CD8-positive, alpha-beta memory T cell (primary cell): ENCODE results near the gene PERM1. TPM values are rescaled to one million over a fixed set of nuclear protein-coding genes. Genes with fewer than 3 reads are reported as not detected.
A peak's percentile ranks its signal among the peaks of the same experiment; 100 is the strongest.

Source experiments
- CTCF ChIA-PET: fragments of 350-600 bp; sonication (Branson Sonifier 250); formaldehyde crosslinking; loops from one replicate; lab custom pipeline; 2021; ENCODE audit warnings: antibody characterized with exemption; lab: Charles Lee
- POLR2A ChIA-PET: fragments of 350-600 bp; sonication (Branson Sonifier 250); formaldehyde crosslinking; loops from one replicate; lab custom pipeline; 2021; ENCODE audit warnings: antibody characterized with exemption; lab: Charles Lee
- DNase-seq, 5 donors: peaks; one replicate each; pipeline versions ENCODE4 v3.0.0 to v3.0.0-alpha.2; 2020 to 2022; ENCODE audit warnings: mixed read lengths in 1 of 5
- H3K27ac ChIP-seq: one replicate; pipeline ENCODE4 v1.7.0; 2013; ENCODE audit warnings: low read depth, mild to moderate bottlenecking, low read length, moderate library complexity
- H3K27me3 ChIP-seq: 2 replicates; pipeline ENCODE4 v1.7.0; 2013; ENCODE audit warnings: low read length, mild to moderate bottlenecking; ENCODE audit not compliant: insufficient read depth, poor library complexity, severe bottlenecking
- H3K36me3 ChIP-seq: 2 replicates; pipeline ENCODE4 v1.7.0; 2013; ENCODE audit warnings: mild to moderate bottlenecking, low read length, moderate library complexity; ENCODE audit not compliant: insufficient read depth
- H3K4me1 ChIP-seq: 2 replicates; pipeline ENCODE4 v1.7.0; 2013; ENCODE audit warnings: mild to moderate bottlenecking, low read length, moderate library complexity; ENCODE audit not compliant: insufficient read depth
- H3K4me3 ChIP-seq: 2 replicates; pipeline ENCODE4 v1.7.0; 2013; ENCODE audit warnings: mild to moderate bottlenecking, low read length
- H3K9me3 ChIP-seq: 2 replicates; pipeline ENCODE4 v1.7.0; 2013; ENCODE audit warnings: mild to moderate bottlenecking, low read length
- H3K27ac Mint-ChIP-seq, 8 donors: one replicate each; pipeline ENCODE4 v1.8.0; 2020 to 2021; ENCODE audit warnings: mixed read lengths in 8 of 8, mild to moderate bottlenecking in 6 of 8, inconsistent platforms in 3 of 8, moderate library complexity in 3 of 8
- H3K27me3 Mint-ChIP-seq, 2 donors: one replicate each; pipeline ENCODE4 v1.8.0; 2020 to 2021; ENCODE audit warnings: mixed read lengths in 2 of 2, mild to moderate bottlenecking in 1 of 2, moderate library complexity in 1 of 2
- H3K36me3 Mint-ChIP-seq, 3 donors: one replicate each; pipeline ENCODE4 v1.8.0; 2020 to 2021; ENCODE audit warnings: mixed read lengths in 3 of 3, inconsistent platforms in 1 of 3, mild to moderate bottlenecking in 1 of 3
- H3K4me1 Mint-ChIP-seq, 3 donors: one replicate each; pipeline ENCODE4 v1.8.0; 2020 to 2021; ENCODE audit warnings: mixed read lengths in 3 of 3, inconsistent platforms in 1 of 3, mild to moderate bottlenecking in 1 of 3
- H3K4me3 Mint-ChIP-seq, 7 donors: one replicate each; pipeline ENCODE4 v1.8.0; 2020 to 2021; ENCODE audit warnings: mixed read lengths in 7 of 7, mild to moderate bottlenecking in 6 of 7, moderate library complexity in 4 of 7, inconsistent platforms in 2 of 7
- H3K9me3 Mint-ChIP-seq, 5 donors: one replicate each; pipeline ENCODE4 v1.8.0; 2020 to 2022; ENCODE audit warnings: mixed read lengths in 5 of 5, mild to moderate bottlenecking in 3 of 5, moderate library complexity in 2 of 5, inconsistent platforms in 1 of 5
- polyA plus RNA-seq: library from polyadenylated mRNA; unstranded; fragments of 300-500 nt; fragmentation: Illumina TruSeq; gene quantifications from one replicate; pipeline ENCODE4 v1.2.3, GENCODE V29; 2021
- total RNA-seq, 2 experiments: library from RNA; stranded (reverse); gene quantifications; one replicate each; pipeline ENCODE4 v1.2.3, GENCODE V29; 2021

The PERM1 gene
- total and polyA plus RNA-seq, 3 experiments from 2014 or later = not detected

DNA sequence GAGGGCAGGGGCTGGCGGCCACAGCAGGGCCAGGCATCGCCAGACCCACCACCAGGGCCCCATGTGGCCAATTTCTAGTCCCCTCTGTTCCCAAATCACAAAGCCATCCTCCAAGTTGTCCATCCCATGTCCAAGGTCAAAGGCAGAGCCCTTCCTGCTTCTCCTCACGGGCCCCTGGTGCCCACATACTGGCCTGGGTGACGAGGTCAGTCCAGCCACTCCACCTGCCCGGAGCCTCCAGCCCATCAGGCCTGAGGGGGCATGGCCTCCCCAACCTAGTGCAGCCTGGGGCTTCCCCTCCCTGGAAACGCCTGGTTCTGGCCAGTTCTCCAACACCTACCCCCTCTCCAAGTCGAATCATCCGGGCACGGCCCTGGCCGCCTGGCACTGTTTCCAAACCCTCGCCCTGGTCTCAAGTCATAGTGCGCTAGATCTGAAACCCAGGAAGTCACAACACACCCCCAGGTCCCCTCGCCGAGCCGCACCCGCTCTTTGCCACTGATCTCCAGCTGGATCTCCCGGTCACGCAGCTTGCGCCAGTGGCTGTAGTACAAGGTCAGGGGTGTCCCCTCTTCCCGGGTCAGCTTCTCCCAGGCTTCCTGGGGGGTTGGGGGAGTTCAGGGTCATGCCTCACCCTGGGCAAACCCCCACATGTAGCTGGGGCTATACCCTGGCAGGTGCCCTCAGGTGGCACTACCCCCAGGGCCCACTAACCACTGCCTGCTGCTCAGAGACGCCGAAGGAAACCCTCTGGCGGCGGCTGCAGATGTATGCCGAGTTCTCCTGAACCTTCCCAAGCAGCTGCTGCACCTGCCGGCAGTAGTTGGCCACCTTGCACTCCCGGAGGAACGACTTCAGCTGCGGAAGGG lies 36.0 kb downstream of the PERM1 start:
- Mint-ChIP-seq H3K4me1 (peaks cover 0 to 20% (median 7%) of the 10 kb centered on the region in 3 donors), H3K36me3 (peaks cover 8 to 57% (median 8%) of the 10 kb centered on the region in 3 donors), H3K27me3 (peaks cover 4 to 21% of the 10 kb centered on the region in 2 donors), H3K27ac (peak overlapping the region in 1 of 8 donors; percentile 74), H3K4me3 (no peak overlapping the region), H3K9me3 (no peaks in the 10 kb centered on the region)
- CTCF ChIA-PET = no interaction called here
- Histone ChIP-seq H3K36me3 (peaks cover 17% of the 10 kb centered on the region), H3K27ac (no peak overlapping the region), H3K9me3 (no peaks in the 10 kb centered on the region), H3K27me3 (peaks cover 13% of the 10 kb centered on the region), H3K4me1 (peaks cover 8% of the 10 kb centered on the region), H3K4me3 (no peak overlapping the region)
- DNase-seq = no peak
- POLR2A ChIA-PET = no interaction called here

DNA sequence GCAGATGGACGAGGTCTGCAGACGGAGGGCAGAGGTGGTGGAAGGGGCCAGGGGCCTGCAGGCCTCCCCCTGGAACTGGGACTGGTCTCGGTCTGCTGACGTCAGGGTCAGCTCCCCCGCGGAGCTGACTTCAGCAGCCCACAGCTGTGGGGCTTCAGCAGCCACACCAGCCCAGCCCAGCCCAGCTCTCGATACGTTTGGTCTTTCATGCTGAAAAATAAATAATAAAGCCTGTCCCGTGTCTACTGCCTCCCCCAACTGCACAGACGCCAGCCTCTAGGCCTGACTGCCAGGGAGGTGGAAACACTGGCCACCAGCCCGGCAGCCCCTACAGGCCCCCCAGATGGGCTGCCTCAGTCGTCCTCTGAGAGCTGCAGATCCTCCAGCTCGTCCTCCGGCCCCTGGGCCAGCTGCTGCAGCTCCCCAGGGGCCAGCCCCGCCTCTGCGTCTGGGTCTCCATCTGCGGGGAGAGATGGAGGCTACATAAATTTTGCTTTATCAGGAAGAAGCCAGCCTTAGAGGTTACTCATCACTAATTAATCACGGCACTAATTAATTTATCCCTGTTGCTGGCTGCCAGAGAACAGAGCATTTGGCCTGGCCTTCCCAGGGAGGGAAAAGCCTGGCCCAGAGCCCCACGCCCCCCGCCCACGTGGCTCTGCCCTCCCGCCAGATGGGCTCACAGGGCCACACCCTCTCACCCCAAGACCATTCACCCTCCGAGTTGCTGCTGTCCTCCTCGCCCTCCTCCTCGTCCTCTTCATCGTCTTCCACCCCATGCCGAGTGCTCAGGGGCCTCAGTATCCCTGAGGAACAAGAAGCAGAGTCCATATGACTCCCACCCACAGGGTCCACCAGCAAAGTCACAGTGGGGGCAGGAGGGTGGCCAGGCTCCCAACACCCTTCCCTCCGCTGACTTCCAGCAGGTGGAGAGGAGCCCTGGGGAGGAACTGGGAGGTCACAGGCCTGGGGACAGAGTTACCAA lies 37.3 kb downstream of the PERM1 start:
- no peak overlapping the region for H3K27ac ChIP-seq
- H3K4me3 ChIP-seq = no peak overlapping the region
- H3K4me1 ChIP-seq = peaks cover 13% of the 10 kb centered on the region
- no peaks in the 10 kb centered on the region for H3K9me3 Mint-ChIP-seq
- no peak overlapping the region for H3K27ac Mint-ChIP-seq
- peaks cover 6% of the 10 kb centered on the region for H3K36me3 ChIP-seq
- no peak for DNase-seq
- peaks cover 21% of the 10 kb centered on the region for H3K27me3 ChIP-seq
- H3K36me3 Mint-ChIP-seq = peaks cover 2 to 44% (median 4%) of the 10 kb centered on the region in 3 donors
- H3K9me3 ChIP-seq = no peaks in the 10 kb centered on the region
- H3K27me3 Mint-ChIP-seq = peaks cover 11 to 26% of the 10 kb centered on the region in 2 donors
- H3K4me3 Mint-ChIP-seq = peak overlapping the region in 1 of 7 donors; percentile 80
- H3K4me1 Mint-ChIP-seq = peaks cover 0 to 27% (median 8%) of the 10 kb centered on the region in 3 donors
- ChIA-PET CTCF (no interaction called here), POLR2A (no interaction called here)

DNA sequence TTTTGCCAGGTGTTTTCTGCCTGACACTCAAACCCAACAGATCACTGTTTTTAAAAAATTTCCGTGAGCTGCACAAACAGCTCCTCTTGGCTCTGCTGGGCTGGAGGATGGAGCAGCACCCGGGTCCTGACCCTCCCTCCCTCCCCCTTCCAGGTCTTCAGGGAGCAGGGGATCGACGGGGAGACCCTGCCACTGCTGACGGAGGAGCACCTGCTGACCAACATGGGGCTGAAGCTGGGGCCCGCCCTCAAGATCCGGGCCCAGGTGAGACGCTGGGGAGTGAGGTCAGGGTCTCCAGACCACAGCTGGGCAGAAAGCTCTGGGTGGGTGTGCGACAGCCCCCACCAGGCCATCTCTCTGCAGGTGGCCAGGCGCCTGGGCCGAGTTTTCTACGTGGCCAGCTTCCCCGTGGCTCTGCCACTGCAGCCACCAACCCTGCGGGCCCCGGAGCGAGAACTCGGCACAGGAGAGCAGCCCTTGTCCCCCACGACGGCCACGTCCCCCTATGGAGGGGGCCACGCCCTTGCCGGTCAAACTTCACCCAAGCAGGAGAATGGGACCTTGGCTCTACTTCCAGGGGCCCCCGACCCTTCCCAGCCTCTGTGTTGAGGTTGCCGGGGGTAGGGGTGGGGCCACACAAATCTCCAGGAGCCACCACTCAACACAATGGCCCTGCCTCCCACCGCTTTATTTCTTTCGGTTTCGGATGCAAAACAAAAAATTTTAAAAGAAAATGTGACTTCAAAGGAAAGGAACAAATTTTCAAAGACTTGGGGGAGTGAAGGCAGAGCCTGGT lies 38.1 kb downstream of the PERM1 start:
- H3K4me1 ChIP-seq = peaks cover 13% of the 10 kb centered on the region
- Mint-ChIP-seq H3K27ac (no peak overlapping the region), H3K27me3 (peaks cover 17 to 30% of the 10 kb centered on the region in 2 donors), H3K4me1 (peaks cover 0 to 27% (median 7%) of the 10 kb centered on the region in 3 donors), H3K4me3 (peak overlapping the region in 2 of 7 donors; percentile 65 to 80), H3K9me3 (no peaks in the 10 kb centered on the region), H3K36me3 (peaks cover under 1 to 36% (median 4%) of the 10 kb centered on the region in 3 donors)
- CTCF ChIA-PET = interaction anchor here (0.6 to 1.3 kb wide), 2 partner anchors 16 to 75 kb away, joined by 3 to 4 read pairs; no protein-coding TSS in a partner anchor
- H3K36me3 ChIP-seq = no peaks in the 10 kb centered on the region
- no peak for DNase-seq
- POLR2A ChIA-PET = interaction anchor here (0.6 to 1.4 kb wide), 3 partner anchors 15 to 337 kb away, joined by 3 to 7 read pairs (median 5); partner anchors contain the start of genes NOC2L and SCNN1D
- no peak overlapping the region for H3K27ac ChIP-seq
- H3K4me3 ChIP-seq = no peak overlapping the region
- peaks cover 22% of the 10 kb centered on the region for H3K27me3 ChIP-seq
- H3K9me3 ChIP-seq = no peaks in the 10 kb centered on the region

DNA sequence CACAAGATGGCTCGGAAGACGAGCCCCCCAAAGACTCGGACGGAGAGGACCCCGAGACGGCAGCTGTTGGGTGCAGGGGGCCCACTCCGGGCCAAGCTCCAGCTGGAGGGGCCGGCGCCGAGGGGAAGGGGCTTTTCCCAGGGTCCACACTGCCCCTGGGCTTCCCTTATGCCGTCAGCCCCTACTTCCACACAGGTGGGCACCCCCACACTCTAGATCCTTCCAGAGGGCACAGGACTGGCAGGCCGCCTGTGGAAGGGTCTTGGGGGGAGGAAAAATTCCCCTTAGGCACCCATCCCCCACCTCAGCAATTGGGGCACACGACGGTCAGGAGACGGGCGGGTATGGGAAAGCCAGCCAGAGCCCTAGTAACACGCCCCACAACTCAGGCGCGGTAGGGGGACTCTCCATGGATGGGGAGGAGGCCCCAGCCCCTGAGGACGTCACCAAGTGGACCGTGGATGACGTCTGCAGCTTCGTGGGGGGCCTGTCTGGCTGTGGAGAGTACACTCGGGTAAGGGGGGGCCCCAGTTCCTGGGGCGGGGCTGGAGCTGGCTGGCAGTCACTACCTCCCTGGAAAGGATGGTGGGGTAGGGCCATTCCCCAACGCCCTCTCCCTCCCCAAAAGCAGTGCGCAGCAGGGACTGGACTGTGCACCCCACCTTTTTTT lies 38.9 kb downstream of the PERM1 start:
- no peak for DNase-seq
- Histone ChIP-seq H3K27ac (no peak overlapping the region), H3K9me3 (no peaks in the 10 kb centered on the region), H3K27me3 (peaks cover 22% of the 10 kb centered on the region), H3K4me1 (peaks cover 13% of the 10 kb centered on the region), H3K4me3 (no peak overlapping the region), H3K36me3 (no peaks in the 10 kb centered on the region)
- ChIA-PET POLR2A (interaction anchor here (0.6 to 1.4 kb wide), 3 partner anchors 16 to 337 kb away, joined by 3 to 7 read pairs (median 5); partner anchors contain the start of genes NOC2L and SCNN1D), CTCF (interaction anchor here (0.6 to 2.1 kb wide), 4 partner anchors 17 to 76 kb away, joined by 3 to 7 read pairs (median 4); no protein-coding TSS in a partner anchor)
- Mint-ChIP-seq H3K4me3 (peak overlapping the region in 2 of 7 donors; percentile 37 to 65), H3K4me1 (peaks cover 0 to 27% (median 7%) of the 10 kb centered on the region in 3 donors), H3K27me3 (peaks cover 19 to 36% of the 10 kb centered on the region in 2 donors), H3K36me3 (peaks cover 0 to 30% (median 4%) of the 10 kb centered on the region in 3 donors), H3K9me3 (no peaks in the 10 kb centered on the region), H3K27ac (no peak overlapping the region)

DNA sequence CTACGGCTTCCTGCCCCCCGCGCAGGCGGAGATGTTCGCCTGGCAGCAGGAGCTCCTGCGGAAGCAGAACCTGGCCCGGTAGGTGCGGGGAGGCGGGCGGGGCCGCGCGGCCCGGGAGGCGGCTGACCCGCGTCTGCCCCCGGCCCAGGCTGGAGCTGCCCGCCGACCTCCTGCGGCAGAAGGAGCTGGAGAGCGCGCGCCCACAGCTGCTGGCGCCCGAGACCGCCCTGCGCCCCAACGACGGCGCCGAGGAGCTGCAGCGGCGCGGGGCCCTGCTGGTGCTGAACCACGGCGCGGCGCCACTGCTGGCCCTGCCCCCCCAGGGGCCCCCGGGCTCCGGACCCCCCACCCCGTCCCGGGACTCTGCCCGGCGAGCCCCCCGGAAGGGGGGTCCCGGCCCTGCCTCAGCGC lies 39.5 kb downstream of the PERM1 start:
- ChIA-PET POLR2A (interaction anchor here (1.2 to 1.4 kb wide), 2 partner anchors 12 to 17 kb away, joined by 3 to 8 read pairs; partner anchors contain the start of gene NOC2L), CTCF (interaction anchor here (1.3 to 2.1 kb wide), 3 partner anchors 16 to 76 kb away, joined by 3 to 7 read pairs (median 4); no protein-coding TSS in a partner anchor)
- Mint-ChIP-seq H3K27ac (no peak overlapping the region), H3K4me3 (no peak overlapping the region), H3K9me3 (no peaks in the 10 kb centered on the region), H3K27me3 (peaks cover 19 to 40% of the 10 kb centered on the region in 2 donors), H3K4me1 (peaks cover 0 to 27% (median 7%) of the 10 kb centered on the region in 3 donors), H3K36me3 (peaks cover 0 to 26% (median 4%) of the 10 kb centered on the region in 3 donors)
- Histone ChIP-seq H3K4me3 (no peak overlapping the region), H3K36me3 (no peaks in the 10 kb centered on the region), H3K9me3 (no peaks in the 10 kb centered on the region), H3K4me1 (peaks cover 13% of the 10 kb centered on the region), H3K27me3 (peaks cover 22% of the 10 kb centered on the region), H3K27ac (no peak overlapping the region)
- no peak for DNase-seq

DNA sequence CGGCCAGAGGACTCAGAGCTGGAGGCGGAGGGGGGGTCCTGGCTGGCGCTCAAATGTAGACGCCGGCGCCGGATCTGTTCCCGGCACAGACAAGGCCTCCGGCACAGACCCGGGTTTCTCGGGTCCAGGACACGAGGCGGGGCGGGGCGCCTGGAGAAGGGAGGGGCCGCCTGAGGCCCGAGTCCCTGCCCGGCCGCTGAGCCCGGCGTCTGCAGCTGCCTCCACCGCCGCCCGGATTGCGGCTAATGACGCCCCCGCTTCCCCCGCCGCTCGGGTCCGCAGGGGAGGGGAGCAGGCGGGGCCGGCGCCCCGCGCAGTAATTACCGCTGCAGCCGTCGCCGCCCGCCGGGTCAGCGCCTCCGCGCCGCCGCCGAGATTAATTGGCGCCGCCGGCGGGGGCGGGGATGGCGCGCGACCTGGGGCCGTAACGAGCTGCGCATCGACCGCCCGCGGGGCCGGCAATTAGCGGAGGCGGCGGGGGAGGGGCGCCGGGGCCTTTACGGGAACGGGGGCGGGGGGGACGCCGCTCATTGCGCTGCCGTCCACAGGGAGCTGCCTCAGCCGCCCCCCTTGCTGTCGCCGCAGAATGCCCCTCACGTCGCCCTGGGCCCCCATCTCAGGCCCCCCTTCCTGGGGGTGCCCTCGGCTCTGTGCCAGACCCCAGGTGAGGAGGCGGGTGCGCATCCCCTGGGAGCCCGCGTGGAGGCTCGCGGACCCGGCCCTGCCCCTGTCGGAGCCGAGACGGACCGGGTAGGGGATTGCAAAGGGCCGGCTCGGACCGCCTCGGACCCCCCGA lies 40.1 kb downstream of the PERM1 start:
- H3K4me1 Mint-ChIP-seq = peaks cover 0 to 27% (median 7%) of the 10 kb centered on the region in 3 donors
- no peak overlapping the region for H3K27ac Mint-ChIP-seq
- H3K36me3 Mint-ChIP-seq = peaks cover 0 to 20% (median 0%) of the 10 kb centered on the region in 3 donors
- no peaks in the 10 kb centered on the region for H3K36me3 ChIP-seq
- DNase-seq = peak in 1 of 5 donors; percentile 62
- peaks cover 13% of the 10 kb centered on the region for H3K4me1 ChIP-seq
- no peaks in the 10 kb centered on the region for H3K9me3 ChIP-seq
- peaks cover 19 to 43% of the 10 kb centered on the region in 2 donors for H3K27me3 Mint-ChIP-seq
- H3K4me3 Mint-ChIP-seq = peak overlapping the region in 6 of 7 donors; percentile 70 to 84 (median 74)
- H3K9me3 Mint-ChIP-seq = no peaks in the 10 kb centered on the region
- CTCF ChIA-PET = interaction anchor here (1.0 to 2.1 kb wide), 4 partner anchors 11 to 72 kb away, joined by 3 to 7 read pairs (median 4); no protein-coding TSS in a partner anchor
- peaks cover 22% of the 10 kb centered on the region for H3K27me3 ChIP-seq
- H3K4me3 ChIP-seq = no peak overlapping the region
- H3K27ac ChIP-seq = no peak overlapping the region
- POLR2A ChIA-PET = interaction anchor here (1.2 to 1.4 kb wide), 2 partner anchors 13 to 17 kb away, joined by 3 to 8 read pairs; partner anchors contain the start of gene NOC2L
